ENCODE data around the gene NRL.

GRCh38 chr14:24063263-24063836 is 51.4 kb downstream of the NRL start:
- TF ChIP-seq, protein P1, sequence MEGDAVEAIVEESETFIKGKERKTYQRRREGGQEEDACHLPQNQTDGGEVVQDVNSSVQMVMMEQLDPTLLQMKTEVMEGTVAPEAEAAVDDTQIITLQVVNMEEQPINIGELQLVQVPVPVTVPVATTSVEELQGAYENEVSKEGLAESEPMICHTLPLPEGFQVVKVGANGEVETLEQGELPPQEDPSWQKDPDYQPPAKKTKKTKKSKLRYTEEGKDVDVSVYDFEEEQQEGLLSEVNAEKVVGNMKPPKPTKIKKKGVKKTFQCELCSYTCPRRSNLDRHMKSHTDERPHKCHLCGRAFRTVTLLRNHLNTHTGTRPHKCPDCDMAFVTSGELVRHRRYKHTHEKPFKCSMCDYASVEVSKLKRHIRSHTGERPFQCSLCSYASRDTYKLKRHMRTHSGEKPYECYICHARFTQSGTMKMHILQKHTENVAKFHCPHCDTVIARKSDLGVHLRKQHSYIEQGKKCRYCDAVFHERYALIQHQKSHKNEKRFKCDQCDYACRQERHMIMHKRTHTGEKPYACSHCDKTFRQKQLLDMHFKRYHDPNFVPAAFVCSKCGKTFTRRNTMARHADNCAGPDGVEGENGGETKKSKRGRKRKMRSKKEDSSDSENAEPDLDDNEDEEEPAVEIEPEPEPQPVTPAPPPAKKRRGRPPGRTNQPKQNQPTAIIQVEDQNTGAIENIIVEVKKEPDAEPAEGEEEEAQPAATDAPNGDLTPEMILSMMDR (IDR thresholded peaks at IDR 0.05), result no peak
- TF ChIP-seq POLR2A (IDR thresholded peaks at IDR 0.05), result no peak
